Keratinocyte (primary cell): ENCODE results near the gene ZFYVE28. TPM values are rescaled to one million over a fixed set of nuclear protein-coding genes. Genes with fewer than 3 reads are reported as not detected.
"Not testable (repeated sequence)": the region's sequence is repeated elsewhere in the genome, so short reads cannot be mapped to it uniquely, and the experiment has no call there.

Source experiments
- DNase-seq: peaks from one replicate; pipeline ENCODE4 v3.0.0-alpha.2; 2011; ENCODE audit warnings: low read depth, missing footprints, low spot score
- FAIRE-seq: peaks from 2 replicates; lab custom pipeline; 2011; peaks lifted over from hg19 to GRCh38; lab: Jason Lieb, UNC
- H2AFZ ChIP-seq: 2 replicates; pipeline ENCODE4 v1.6.0; 2012; ENCODE audit warnings: low read length, control low read depth, inconsistent platforms; ENCODE audit not compliant: control insufficient read depth
- H3K27ac ChIP-seq: 2 replicates; pipeline ENCODE4 v1.5.1; 2011; ENCODE audit warnings: low read length; ENCODE audit not compliant: control insufficient read depth, insufficient read depth
- H3K27me3 ChIP-seq: 3 replicates; pipeline ENCODE4 v1.6.0; 2011; ENCODE audit warnings: low read length; ENCODE audit not compliant: control insufficient read depth, insufficient read depth; ENCODE audit errors: extremely low read depth
- H3K36me3 ChIP-seq, 2 experiments: 2 replicates in 1 of 2; 3 replicates in 1 of 2; pipeline ENCODE4 v1.5.1; 2011; ENCODE audit warnings: low read length in 2 of 2, mild to moderate bottlenecking in 1 of 2; ENCODE audit not compliant: control insufficient read depth in 2 of 2, insufficient read depth in 2 of 2; ENCODE audit errors: extremely low read depth in 1 of 2
- H3K4me1 ChIP-seq: 3 replicates; pipeline ENCODE4 v1.5.1; 2011; ENCODE audit warnings: low read length; ENCODE audit not compliant: control insufficient read depth, insufficient read depth; ENCODE audit errors: extremely low read depth
- H3K4me2 ChIP-seq: 3 replicates; pipeline ENCODE4 v1.6.0; 2011; ENCODE audit warnings: low read depth, low read length; ENCODE audit not compliant: control insufficient read depth, insufficient read depth; ENCODE audit errors: extremely low read depth
- H3K4me3 ChIP-seq, 3 experiments: fragments of 200-600 bp in 1 of 3; sonication (generic) in 1 of 3; 2 replicates in 2 of 3; 3 replicates in 1 of 3; pipeline ENCODE4 v1.5.1; 2011 to 2016; ENCODE audit warnings: low read length in 3 of 3, mild to moderate bottlenecking in 3 of 3, control low read depth in 2 of 3, inconsistent platforms in 1 of 3, low read depth in 1 of 3, mixed read lengths in 1 of 3, mixed run types in 1 of 3, moderate library complexity in 1 of 3; ENCODE audit not compliant: control insufficient read depth in 2 of 3, insufficient read depth in 2 of 3; ENCODE audit errors: extremely low read depth in 1 of 3
- H3K79me2 ChIP-seq: 2 replicates; pipeline ENCODE4 v1.6.0; 2012; ENCODE audit warnings: low read length; ENCODE audit not compliant: control insufficient read depth, insufficient read depth
- H3K9ac ChIP-seq: 3 replicates; pipeline ENCODE4 v1.6.0; 2011; ENCODE audit warnings: low read length; ENCODE audit not compliant: control insufficient read depth, insufficient read depth; ENCODE audit errors: extremely low read depth
- H3K9me1 ChIP-seq: 3 replicates; pipeline ENCODE4 v1.6.0; 2011; ENCODE audit warnings: low read length; ENCODE audit not compliant: control insufficient read depth, insufficient read depth; ENCODE audit errors: extremely low read depth
- H3K9me3 ChIP-seq: 2 replicates; pipeline ENCODE4 v1.5.1; 2012; ENCODE audit warnings: low read depth, low read length; ENCODE audit not compliant: control insufficient read depth
- H4K20me1 ChIP-seq: 3 replicates; pipeline ENCODE4 v1.6.0; 2011; ENCODE audit warnings: low read length; ENCODE audit not compliant: control insufficient read depth, insufficient read depth; ENCODE audit errors: extremely low read depth
- EZH2 ChIP-seq: IDR thresholded peaks from one replicate; pipeline ENCODE4 v1.6.1; 2012; ENCODE audit warnings: inconsistent platforms, mild to moderate bottlenecking, low read length, moderate library complexity
- dilution Hi-C: fragments of 300-500 bp; cut with MboI; formaldehyde crosslinking; loops from one replicate; pipeline ENCODE4 v1.7.0; 2020; ENCODE audit warnings: low sequenced_read_pairs; ENCODE audit not compliant: extremely low pct_ligation_motif_present
- polyA plus RNA-seq, 5 experiments: library from polyadenylated mRNA; depleted of rRNA in 3 of 5; stranded (reverse) in 3 of 5; stranded (forward) in 1 of 5; unstranded in 1 of 5; fragments of >200 nt; gene quantifications; 1 replicate in 1 of 5; 2 replicates in 3 of 5; 3 replicates in 1 of 5; pipeline versions ENCODE4 v1.2.1 to v1.2.3, GENCODE V29; 2011 to 2012; ENCODE audit warnings: missing spikeins in 2 of 5, low read depth in 1 of 5, low replicate concordance in 1 of 5
- TF ChIP-seq, protein P1 (sequence below), 3 experiments: IDR thresholded peaks in 1 of 3; conservative IDR thresholded peaks in 1 of 3; optimal IDR thresholded peaks in 1 of 3; 2 replicates in 2 of 3; 3 replicates in 1 of 3; pipeline versions ENCODE3 to v1.5.1; 2011; ENCODE audit warnings: low read length in 3 of 3, mild to moderate bottlenecking in 3 of 3, moderate library complexity in 2 of 3, control low read depth in 1 of 3, inconsistent platforms in 1 of 3; ENCODE audit not compliant: insufficient read depth in 2 of 3; ENCODE audit errors: extremely low read depth in 1 of 3

The ZFYVE28 gene
- polyA plus RNA-seq, 1 donor (not counting 4 experiments of a cell fraction or from before 2014, with no cell fraction given): 0.33 TPM

- Histone ChIP-seq H3K27ac (no peak overlapping the region), H4K20me1 (no peaks in the 10 kb centered on the region), H3K9me1 (no peaks in the 10 kb centered on the region), H3K4me3 (no peak overlapping the region), H3K4me2 (no peak overlapping the region), H3K27me3 (peaks cover 2% of the 10 kb centered on the region), H3K36me3 (no peaks in the 10 kb centered on the region), H3K79me2 (no peaks in the 10 kb centered on the region), H3K4me1 (no peaks in the 10 kb centered on the region), H3K9ac (no peak overlapping the region), H3K9me3 (no peaks in the 10 kb centered on the region), H2AFZ (no peak overlapping the region)
- dilution Hi-C loops: no loop called here
- TF ChIP-seq, protein P1, sequence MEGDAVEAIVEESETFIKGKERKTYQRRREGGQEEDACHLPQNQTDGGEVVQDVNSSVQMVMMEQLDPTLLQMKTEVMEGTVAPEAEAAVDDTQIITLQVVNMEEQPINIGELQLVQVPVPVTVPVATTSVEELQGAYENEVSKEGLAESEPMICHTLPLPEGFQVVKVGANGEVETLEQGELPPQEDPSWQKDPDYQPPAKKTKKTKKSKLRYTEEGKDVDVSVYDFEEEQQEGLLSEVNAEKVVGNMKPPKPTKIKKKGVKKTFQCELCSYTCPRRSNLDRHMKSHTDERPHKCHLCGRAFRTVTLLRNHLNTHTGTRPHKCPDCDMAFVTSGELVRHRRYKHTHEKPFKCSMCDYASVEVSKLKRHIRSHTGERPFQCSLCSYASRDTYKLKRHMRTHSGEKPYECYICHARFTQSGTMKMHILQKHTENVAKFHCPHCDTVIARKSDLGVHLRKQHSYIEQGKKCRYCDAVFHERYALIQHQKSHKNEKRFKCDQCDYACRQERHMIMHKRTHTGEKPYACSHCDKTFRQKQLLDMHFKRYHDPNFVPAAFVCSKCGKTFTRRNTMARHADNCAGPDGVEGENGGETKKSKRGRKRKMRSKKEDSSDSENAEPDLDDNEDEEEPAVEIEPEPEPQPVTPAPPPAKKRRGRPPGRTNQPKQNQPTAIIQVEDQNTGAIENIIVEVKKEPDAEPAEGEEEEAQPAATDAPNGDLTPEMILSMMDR (optimal IDR thresholded peaks at IDR 0.05 in 1 of 3, IDR thresholded peaks at IDR 0.05 in 1 of 3, conservative IDR thresholded peaks at IDR 0.05 in 1 of 3; ENCODE audit: extremely low read depth in 1 of 3, insufficient read depth in 2 of 3, low read length in 3 of 3): no peak
- TF ChIP-seq EZH2: no peak
- no peak for DNase-seq
- FAIRE-seq: no peak
Measured at GRCh38 chr4:2432991-2433530, 14.6 kb upstream of the ZFYVE28 start.

GRCh38 chr4:2432004-2432403 is 13.6 kb upstream of the ZFYVE28 start:
- no peaks in the 10 kb centered on the region for H3K4me1 ChIP-seq
- H3K27me3 ChIP-seq: peaks cover 6% of the 10 kb centered on the region
- H3K9me1 ChIP-seq: no peaks in the 10 kb centered on the region
- no peak overlapping the region for H3K9ac ChIP-seq
- dilution Hi-C loops: no loop called here
- FAIRE-seq (no peak), DNase-seq (no peak)
- no peak overlapping the region for H2AFZ ChIP-seq
- H3K4me2 ChIP-seq: no peak overlapping the region
- no peak for TF ChIP-seq EZH2
- TF ChIP-seq, protein P1 (optimal IDR thresholded peaks at IDR 0.05 in 1 of 3, IDR thresholded peaks at IDR 0.05 in 1 of 3, conservative IDR thresholded peaks at IDR 0.05 in 1 of 3; ENCODE audit: extremely low read depth in 1 of 3, insufficient read depth in 2 of 3, low read length in 3 of 3): no peak
- H3K79me2 ChIP-seq: no peaks in the 10 kb centered on the region
- no peaks in the 10 kb centered on the region for H4K20me1 ChIP-seq
- H3K9me3 ChIP-seq: no peaks in the 10 kb centered on the region
- no peaks in the 10 kb centered on the region for H3K36me3 ChIP-seq
- H3K4me3 ChIP-seq: no peak overlapping the region
- no peak overlapping the region for H3K27ac ChIP-seq

GRCh38 chr4:2429945-2430757 is 11.7 kb upstream of the ZFYVE28 start:
- DNase-seq, H3K79me2 ChIP-seq, FAIRE-seq, H3K36me3 ChIP-seq, H3K4me2 ChIP-seq, H3K9me1 ChIP-seq, H3K27me3 ChIP-seq, H3K9ac ChIP-seq, H3K4me3 ChIP-seq, H2AFZ ChIP-seq, H3K27ac ChIP-seq, H3K9me3 ChIP-seq, H3K4me1 ChIP-seq, dilution Hi-C loops, H4K20me1 ChIP-seq: not testable (repeated sequence)
